Measurements from ENCODE around the gene NLRP9. TPM values are rescaled to one million over a fixed set of nuclear protein-coding genes. Genes with fewer than 3 reads are reported as not detected.

NLRP9 gene
- total and polyA plus RNA-seq, 2 of the 13 experiments (the other 11 are each of a cell fraction or from before 2014, with no cell fraction given) = not detected

- FAIRE-seq (no peak), ATAC-seq (no peak)
- H3K27me3 ChIP-seq (ENCODE audit: control insufficient read depth in 1 of 2, insufficient read depth in 2 of 2, low read length in 2 of 2) = no peaks in the 10 kb centered on the region
Observed at GRCh38 chr19:55661826-55662225, 76.4 kb downstream of the NLRP9 start.

GRCh38 chr19:55660991-55661390 is 77.2 kb downstream of the NLRP9 start:
- no peak for FAIRE-seq
- no peak for ATAC-seq
- TF ChIP-seq POLR2A (IDR thresholded peaks at IDR 0.05; ENCODE audit: insufficient read depth in 1 of 2, low read depth in 2 of 2, low read length in 2 of 2) (0 out of 4 replicates have a peak, but pooled peaks of 1 of the 2 experiments have one; percentile 18), ZBTB39 (CRISPR knock-in tag; IDR thresholded peaks at IDR 0.05) (no peak), MTA3 (CRISPR knock-in tag; IDR thresholded peaks at IDR 0.05) (no peak)
- Histone ChIP-seq H3K27ac (ENCODE audit: extremely low read length, insufficient read depth, low read length) (no peak overlapping the region), H3K4me2 (ENCODE audit: low read depth, low read length) (no peak overlapping the region), H3K9ac (ENCODE audit: insufficient read depth, low read depth, low read length) (no peak overlapping the region), H2AFZ (ENCODE audit: low read length) (no peak overlapping the region), H3K4me1 (ENCODE audit: insufficient read depth, low read length) (peaks cover 24% of the 10 kb centered on the region), H3K9me3 (ENCODE audit: low read length) (no peaks in the 10 kb centered on the region), H3K27me3 (ENCODE audit: control insufficient read depth in 1 of 2, insufficient read depth in 2 of 2, low read length in 2 of 2) (no peaks in the 10 kb centered on the region; a peak in 1 of 5 replicates), H4K20me1 (ENCODE audit: insufficient read depth, low read length) (peaks cover 49% of the 10 kb centered on the region), H3K4me3 (replicated peaks in 1 of 3; ENCODE audit: insufficient read depth in 1 of 3, low read depth in 2 of 3, low read length in 3 of 3) (no peak overlapping the region), H3K79me2 (ENCODE audit: insufficient read depth, low read length) (peaks cover 64% of the 10 kb centered on the region), H3K36me3 (replicated peaks in 1 of 2; ENCODE audit: control insufficient read depth in 1 of 2, insufficient read depth in 2 of 2, low read length in 2 of 2) (peaks cover 40 to 63% of the 10 kb centered on the region in 2 experiments)
- in situ Hi-C loops (cut with HindIII; ENCODE audit: extremely low pct_ligation_motif_present, low pct_unique_long_range_greater_than_20kb) = no loop called here
- POLR2A ChIA-PET = no interaction called here
- no TSS peak for BruUV-seq (replicated peaks)
- 95% methylated on average over 16 of the region's 16 CpGs for WGBS (ENCODE audit: low lambda C conversion rate)
- DNase-seq (ENCODE audit: low spot score) = no peak
- CTCF ChIA-PET (ENCODE audit: low intra/inter-chr PET ratio, low total read pairs) = no interaction called here
- intact Hi-C loops (cut with micrococcal nuclease; ENCODE audit: unreplicated experiment) = no loop called here

More at GRCh38 chr19:55661826-55662225, 76.4 kb downstream of the NLRP9 start:
- ChIA-PET CTCF (ENCODE audit: low intra/inter-chr PET ratio, low total read pairs) (no interaction called here), POLR2A (no interaction called here)
- TF ChIP-seq IRF1 (CRISPR knock-in tag; IDR thresholded peaks at IDR 0.05; ENCODE audit: low read depth) (no peak), RBM22 (optimal IDR thresholded peaks at IDR 0.05; ENCODE audit: low read length) (peak; percentile 75)
- no peak overlapping the region for H3K4me2 ChIP-seq (ENCODE audit: low read depth, low read length)
- no peak overlapping the region for H3K9ac ChIP-seq (ENCODE audit: insufficient read depth, low read depth, low read length)
- no peak overlapping the region for H3K27ac ChIP-seq (ENCODE audit: extremely low read length, insufficient read depth, low read length)
- peaks cover 26% of the 10 kb centered on the region for H3K4me1 ChIP-seq (ENCODE audit: insufficient read depth, low read length)
- H2AFZ ChIP-seq (ENCODE audit: low read length) = no peak overlapping the region
- 96% methylated on average over 7 of the region's 7 CpGs for WGBS (ENCODE audit: low lambda C conversion rate)
- peaks cover 47 to 71% of the 10 kb centered on the region in 2 experiments for H3K36me3 ChIP-seq (replicated peaks in 1 of 2; ENCODE audit: control insufficient read depth in 1 of 2, insufficient read depth in 2 of 2, low read length in 2 of 2)
- BruUV-seq (replicated peaks) = no TSS peak
- no peak for DNase-seq (ENCODE audit: low spot score)
- in situ Hi-C loops (cut with HindIII; ENCODE audit: extremely low pct_ligation_motif_present, low pct_unique_long_range_greater_than_20kb) (no loop called here), intact Hi-C loops (cut with micrococcal nuclease; ENCODE audit: unreplicated experiment) (no loop called here)
- no peak overlapping the region for H3K4me3 ChIP-seq (replicated peaks in 1 of 3; ENCODE audit: insufficient read depth in 1 of 3, low read depth in 2 of 3, low read length in 3 of 3)
- no peaks in the 10 kb centered on the region for H3K9me3 ChIP-seq (ENCODE audit: low read length)
- H3K79me2 ChIP-seq (ENCODE audit: insufficient read depth, low read length) = peaks cover 64% of the 10 kb centered on the region
- peaks cover 49% of the 10 kb centered on the region for H4K20me1 ChIP-seq (ENCODE audit: insufficient read depth, low read length)
